ENCODE measurements around the gene PHYKPL.

The PHYKPL gene

GRCh38 chr5:178252258-178252657 lies 19.7 kb upstream of the PHYKPL start:
- no peak for DNase-seq (ENCODE audit: low read depth)
- no peak overlapping the region for H3K4me3 ChIP-seq (ENCODE audit: control insufficient read depth, low read depth, low read length)
- TF ChIP-seq CTCF (conservative IDR thresholded peaks at IDR 0.05; ENCODE audit: control insufficient read depth, insufficient read depth, low read depth, low read length) = no peak

- H3K4me3 ChIP-seq (ENCODE audit: control insufficient read depth, low read depth, low read length) = no peak overlapping the region
- TF ChIP-seq CTCF (conservative IDR thresholded peaks at IDR 0.05; ENCODE audit: control insufficient read depth, insufficient read depth, low read depth, low read length) = no peak
- DNase-seq (ENCODE audit: low read depth) = no peak
Observed at GRCh38 chr5:178250263-178250662, 17.7 kb upstream of the PHYKPL start.

- DNase-seq (ENCODE audit: low read depth) = peak; percentile 55
- H3K4me3 ChIP-seq (ENCODE audit: control insufficient read depth, low read depth, low read length) = no peak overlapping the region
- TF ChIP-seq CTCF (conservative IDR thresholded peaks at IDR 0.05; ENCODE audit: control insufficient read depth, insufficient read depth, low read depth, low read length) = no peak
Observed at GRCh38 chr5:178249191-178249989, 16.8 kb upstream of the PHYKPL start.

GRCh38 chr5:178248750-178249149 lies 16.1 kb upstream of the PHYKPL start:
- no peak for TF ChIP-seq CTCF (conservative IDR thresholded peaks at IDR 0.05; ENCODE audit: control insufficient read depth, insufficient read depth, low read depth, low read length)
- DNase-seq (ENCODE audit: low read depth) = no peak
- H3K4me3 ChIP-seq (ENCODE audit: control insufficient read depth, low read depth, low read length) = no peak overlapping the region

- DNase-seq (ENCODE audit: low read depth) = no peak
- H3K4me3 ChIP-seq (ENCODE audit: control insufficient read depth, low read depth, low read length) = no peak overlapping the region
- TF ChIP-seq CTCF (conservative IDR thresholded peaks at IDR 0.05; ENCODE audit: control insufficient read depth, insufficient read depth, low read depth, low read length) = no peak
Observed at GRCh38 chr5:178247481-178248456, 15.2 kb upstream of the PHYKPL start.

GRCh38 chr5:178246624-178247279 lies 14.2 kb upstream of the PHYKPL start:
- DNase-seq (ENCODE audit: low read depth) = no peak
- TF ChIP-seq CTCF (conservative IDR thresholded peaks at IDR 0.05; ENCODE audit: control insufficient read depth, insufficient read depth, low read depth, low read length) = no peak
- H3K4me3 ChIP-seq (ENCODE audit: control insufficient read depth, low read depth, low read length) = no peak overlapping the region

Measured in fibroblast of mammary gland (primary cell).